Right atrium auricular region (tissue), 2 donors: Measurements from ENCODE around the gene TESK1. TPM values are rescaled to one million over a fixed set of nuclear protein-coding genes. Genes with fewer than 3 reads are reported as not detected.
"Not testable (repeated sequence)": the region's sequence is repeated elsewhere in the genome, so short reads cannot be mapped to it uniquely, and the experiment has no call there.

Experiments
- DNase-seq: peaks from one replicate; pipeline ENCODE4 v3.0.0-alpha.2; 2019; ENCODE audit warnings: low spot score
- H3K27ac ChIP-seq, 2 donors: fragments of 200-600 bp; sonication (generic); 1 replicate in 1 of 2; 2 replicates in 1 of 2; pipeline ENCODE4 v1.5.1; 2016 to 2019
- H3K27me3 ChIP-seq, 2 donors: fragments of 200-600 bp; sonication (generic); one replicate each; pipeline versions ENCODE4 v1.5.1 to v1.6.0; 2017 to 2019
- H3K36me3 ChIP-seq: fragments of 200-600 bp; sonication (generic); one replicate; pipeline ENCODE4 v1.5.1; 2016
- H3K4me1 ChIP-seq, 2 donors: fragments of 200-600 bp; sonication (generic); one replicate each; pipeline versions ENCODE4 v1.5.1 to v1.6.0; 2017 to 2019
- H3K4me3 ChIP-seq, 2 donors: fragments of 200-600 bp; sonication (generic); 1 replicate in 1 of 2; 2 replicates in 1 of 2; pipeline ENCODE4 v1.5.1; 2017 to 2019; ENCODE audit warnings: mild to moderate bottlenecking in 1 of 2, moderate library complexity in 1 of 2
- H3K9me3 ChIP-seq, 2 donors: fragments of 200-600 bp; sonication (generic); one replicate each; pipeline ENCODE4 v1.5.1; 2019
- total RNA-seq, 2 donors: library from RNA; depleted of rRNA; stranded (reverse); fragments of >200 nt; gene quantifications; one replicate each; pipeline ENCODE4 v1.1.0, GENCODE V29; 2016
- TF ChIP-seq, protein P1 (sequence below), 2 donors: fragments of 200-600 bp; sonication (generic); IDR thresholded peaks; one replicate each; pipeline ENCODE4 v1.5.1; 2019; ENCODE audit warnings: antibody characterized with exemption in 2 of 2

Gene TESK1
- total RNA-seq, 2 donors from 2014 or later = 16.5 to 28.0 TPM

DNA sequence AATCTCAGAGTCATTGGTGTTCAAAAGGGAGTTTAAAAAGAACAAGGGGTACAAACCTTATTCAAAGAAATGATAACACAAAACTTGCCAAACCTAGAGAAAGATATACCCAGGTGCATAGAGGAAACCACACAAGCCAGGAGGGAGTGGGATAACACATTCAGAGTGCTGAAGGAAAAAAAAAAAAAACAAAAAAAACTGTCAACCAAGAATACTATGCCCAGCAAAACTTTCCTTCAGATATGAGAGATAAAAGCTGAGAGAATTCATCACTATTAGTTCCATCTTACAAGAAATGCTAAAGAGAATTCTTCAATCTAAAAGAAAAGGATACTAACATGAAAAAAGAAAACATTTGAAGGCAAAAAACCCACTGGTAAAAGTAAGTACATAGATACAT is 11.5 kb upstream of the TESK1 start:
- DNase-seq = no peak
- H3K9me3 ChIP-seq = peaks cover 0 to 19% of the 10 kb centered on the region in 2 donors
- no peaks in the 10 kb centered on the region for H3K4me1 ChIP-seq
- TF ChIP-seq, protein P1, sequence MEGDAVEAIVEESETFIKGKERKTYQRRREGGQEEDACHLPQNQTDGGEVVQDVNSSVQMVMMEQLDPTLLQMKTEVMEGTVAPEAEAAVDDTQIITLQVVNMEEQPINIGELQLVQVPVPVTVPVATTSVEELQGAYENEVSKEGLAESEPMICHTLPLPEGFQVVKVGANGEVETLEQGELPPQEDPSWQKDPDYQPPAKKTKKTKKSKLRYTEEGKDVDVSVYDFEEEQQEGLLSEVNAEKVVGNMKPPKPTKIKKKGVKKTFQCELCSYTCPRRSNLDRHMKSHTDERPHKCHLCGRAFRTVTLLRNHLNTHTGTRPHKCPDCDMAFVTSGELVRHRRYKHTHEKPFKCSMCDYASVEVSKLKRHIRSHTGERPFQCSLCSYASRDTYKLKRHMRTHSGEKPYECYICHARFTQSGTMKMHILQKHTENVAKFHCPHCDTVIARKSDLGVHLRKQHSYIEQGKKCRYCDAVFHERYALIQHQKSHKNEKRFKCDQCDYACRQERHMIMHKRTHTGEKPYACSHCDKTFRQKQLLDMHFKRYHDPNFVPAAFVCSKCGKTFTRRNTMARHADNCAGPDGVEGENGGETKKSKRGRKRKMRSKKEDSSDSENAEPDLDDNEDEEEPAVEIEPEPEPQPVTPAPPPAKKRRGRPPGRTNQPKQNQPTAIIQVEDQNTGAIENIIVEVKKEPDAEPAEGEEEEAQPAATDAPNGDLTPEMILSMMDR (IDR thresholded peaks at IDR 0.05) = no peak
- H3K27me3 ChIP-seq = no peaks in the 10 kb centered on the region
- H3K36me3 ChIP-seq = no peaks in the 10 kb centered on the region
- no peak overlapping the region for H3K27ac ChIP-seq
- no peak overlapping the region for H3K4me3 ChIP-seq

DNA sequence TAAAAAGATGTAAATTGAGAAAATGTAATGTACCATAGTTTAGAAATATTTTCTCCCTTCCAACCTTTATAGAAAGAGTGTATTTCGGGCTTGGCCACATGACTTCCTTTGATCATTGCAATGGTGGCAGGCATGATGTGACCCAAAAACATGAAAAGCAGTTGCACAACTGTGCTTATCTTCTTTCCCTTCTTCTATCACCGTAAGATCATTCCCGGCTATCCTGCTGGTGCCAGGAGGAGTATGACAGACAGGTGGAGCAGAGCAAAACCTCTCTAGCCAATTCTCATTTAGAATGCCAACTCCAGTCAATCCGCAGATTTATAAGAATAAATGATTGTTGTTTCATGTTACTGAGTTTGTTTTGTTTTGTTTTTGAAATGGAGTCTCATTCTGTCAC is 10.6 kb upstream of the TESK1 start:
- DNase-seq = no peak
- H3K9me3 ChIP-seq = peaks cover 0 to 19% of the 10 kb centered on the region in 2 donors
- no peaks in the 10 kb centered on the region for H3K36me3 ChIP-seq
- H3K27ac ChIP-seq = no peak overlapping the region
- H3K4me1 ChIP-seq = no peaks in the 10 kb centered on the region
- TF ChIP-seq, protein P1 (IDR thresholded peaks at IDR 0.05) = no peak
- no peaks in the 10 kb centered on the region for H3K27me3 ChIP-seq
- no peak overlapping the region for H3K4me3 ChIP-seq

DNA sequence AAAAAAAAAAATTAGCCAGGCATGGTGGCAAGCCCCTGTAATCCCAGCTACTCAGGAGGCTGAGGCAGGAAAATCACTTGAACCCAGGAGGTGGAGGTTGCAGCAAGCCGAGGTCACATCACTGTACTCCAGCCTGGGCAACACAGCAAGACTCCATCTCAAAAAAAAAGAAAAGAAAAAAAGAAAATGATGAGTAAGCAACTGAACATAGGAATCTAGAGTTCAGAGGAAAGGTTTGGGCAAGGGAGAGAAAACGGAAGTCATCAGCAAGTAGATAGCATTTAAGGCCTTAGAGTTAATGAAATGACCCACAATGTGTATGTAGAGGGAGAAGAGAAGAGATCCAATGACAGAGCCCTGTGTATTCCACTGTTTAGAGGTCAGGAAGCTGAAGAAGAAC is 8.2 kb upstream of the TESK1 start:
- H3K4me3 ChIP-seq, H3K36me3 ChIP-seq, H3K27ac ChIP-seq, DNase-seq, H3K27me3 ChIP-seq, H3K4me1 ChIP-seq: not testable (repeated sequence)
- H3K9me3 ChIP-seq = peaks cover 0 to 19% of the 10 kb centered on the region in 2 donors

DNA sequence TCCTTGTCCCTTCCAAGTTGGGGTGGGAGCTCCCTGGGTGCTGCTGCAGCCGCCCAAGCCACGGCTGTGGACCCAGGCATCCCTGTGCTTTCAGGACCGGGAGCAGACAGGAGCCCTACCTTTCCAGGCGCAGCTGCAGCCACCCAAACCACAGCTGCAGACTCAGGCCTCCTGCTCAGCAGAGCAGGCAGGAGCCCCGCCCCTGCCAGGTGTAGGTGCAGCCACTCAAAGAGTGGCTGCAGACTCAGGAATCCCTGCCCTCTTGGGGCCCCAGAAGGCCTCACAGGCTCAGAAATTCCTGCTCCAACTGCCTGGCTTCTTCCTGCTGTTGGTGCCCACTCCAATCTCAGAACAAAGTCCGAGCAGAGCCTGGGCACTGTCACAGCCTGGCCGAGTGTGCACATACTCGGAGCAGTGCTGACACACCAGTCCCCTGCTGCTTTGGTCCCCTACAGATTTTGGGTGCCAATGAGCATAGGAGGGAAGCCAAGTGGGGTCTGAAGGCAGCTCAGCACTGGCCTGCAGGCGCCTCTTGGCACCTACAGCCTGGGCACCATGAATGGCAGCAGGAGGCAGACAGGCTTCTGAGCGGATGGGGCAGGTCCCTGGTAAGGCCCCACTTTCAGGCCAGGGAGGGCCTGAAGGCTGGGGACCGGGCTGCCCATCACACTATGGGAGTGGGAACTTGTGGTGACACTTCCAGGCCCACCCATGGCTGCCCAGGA is 6.0 kb upstream of the TESK1 start:
- Histone ChIP-seq H3K9me3 (peaks cover 0 to 3% of the 10 kb centered on the region in 2 donors), H3K27me3 (no peaks in the 10 kb centered on the region), H3K36me3 (no peaks in the 10 kb centered on the region), H3K4me3 (no peak overlapping the region), H3K27ac (no peak overlapping the region), H3K4me1 (peaks cover 0 to 10% of the 10 kb centered on the region in 2 donors)
- TF ChIP-seq, protein P1 (IDR thresholded peaks at IDR 0.05) = no peak
- DNase-seq = no peak

DNA sequence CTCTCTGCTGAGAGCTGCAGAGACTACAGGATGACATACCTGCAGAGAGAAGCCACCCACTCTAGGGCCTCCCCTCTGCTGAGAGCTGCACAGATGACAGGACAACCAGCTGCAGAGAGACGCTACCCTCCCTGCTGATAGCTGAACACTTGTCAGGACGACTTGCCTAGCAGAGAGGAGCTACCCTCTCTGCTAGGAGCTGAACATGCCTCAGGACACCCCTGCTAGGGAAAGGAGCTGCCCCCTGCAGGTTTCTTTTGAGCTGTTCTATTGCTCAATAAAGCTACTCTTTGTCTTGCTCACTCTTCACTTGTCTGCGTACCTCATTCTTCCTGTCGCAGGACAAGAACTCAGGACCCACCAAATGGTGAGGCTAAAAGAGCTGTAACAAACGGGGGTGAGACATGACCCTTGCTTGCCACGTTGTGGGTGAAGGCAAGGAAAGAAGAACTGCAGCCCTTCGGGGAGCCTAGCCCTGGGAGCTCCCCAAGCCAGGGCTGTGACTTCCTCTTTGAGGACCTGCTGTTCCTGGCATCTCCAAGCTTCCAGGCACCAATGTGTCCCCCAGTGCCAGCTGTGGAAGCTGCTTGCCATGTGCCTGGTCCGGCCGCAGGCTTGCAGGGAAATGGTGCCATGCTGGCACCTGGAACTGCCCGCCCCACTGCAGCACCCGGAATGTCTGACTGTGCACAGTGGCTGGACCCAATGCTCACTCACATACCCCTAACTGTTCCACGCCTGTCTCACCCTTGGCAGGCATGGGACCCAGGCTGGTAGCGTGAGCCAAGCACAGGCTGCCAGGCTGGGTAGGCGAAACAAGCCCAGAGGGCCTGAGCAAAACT is 5.1 kb upstream of the TESK1 start:
- no peak overlapping the region for H3K27ac ChIP-seq
- TF ChIP-seq, protein P1 (IDR thresholded peaks at IDR 0.05) = no peak

DNA sequence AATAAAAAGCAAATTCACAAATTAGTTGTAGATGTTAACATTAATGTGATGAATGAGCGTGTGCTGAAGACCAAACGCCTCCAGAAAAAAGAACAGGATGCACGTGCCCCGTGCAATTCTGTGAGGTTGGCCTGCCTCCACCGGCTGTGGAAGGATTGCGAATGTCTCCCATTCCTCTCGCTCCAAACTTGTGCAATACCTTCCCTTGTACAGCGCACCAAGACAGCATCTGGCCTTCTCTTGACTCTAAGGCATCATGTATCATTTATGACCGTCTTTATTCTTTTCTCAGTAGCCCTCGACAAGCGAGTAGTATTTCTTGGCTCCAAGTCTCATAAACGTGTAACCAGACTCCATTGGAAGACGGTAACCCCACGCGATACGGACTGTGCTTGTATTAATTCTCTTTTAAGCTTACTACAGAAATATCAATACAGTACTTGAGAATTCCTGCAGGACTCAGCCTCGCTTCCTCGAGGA is 1.5 kb upstream of the TESK1 start:
- Histone ChIP-seq H3K27ac (peak overlapping the region; percentile 83 to 98), H3K4me3 (peak overlapping the region; percentile 23 to 46), H3K36me3 (peaks cover 13% of the 10 kb centered on the region), H3K27me3 (no peaks in the 10 kb centered on the region), H3K9me3 (no peaks in the 10 kb centered on the region), H3K4me1 (peaks cover 0 to 26% of the 10 kb centered on the region in 2 donors)
- TF ChIP-seq, protein P1 (IDR thresholded peaks at IDR 0.05) = no peak
- peak; percentile 91 for DNase-seq

More for the DNA sequence above, 5.1 kb upstream of the TESK1 start:
- no peaks in the 10 kb centered on the region for H3K9me3 ChIP-seq
- H3K4me3 ChIP-seq = no peak overlapping the region
- DNase-seq = no peak
- H3K36me3 ChIP-seq = no peaks in the 10 kb centered on the region
- no peaks in the 10 kb centered on the region for H3K27me3 ChIP-seq
- H3K4me1 ChIP-seq = peaks cover 0 to 10% of the 10 kb centered on the region in 2 donors
